AG10803 (cell line): Measurements from ENCODE around the gene ATG2A.

ENCODE experiments used
- DNase-seq: peaks from one replicate; pipeline ENCODE4 v3.0.0; 2010; ENCODE audit warnings: low read depth
- H3K4me3 ChIP-seq: 2 replicates; pipeline ENCODE4 v1.5.1; 2011; ENCODE audit warnings: mild to moderate bottlenecking, low read length, control low read depth
- CTCF ChIP-seq: conservative IDR thresholded peaks from 2 replicates; pipeline ENCODE4 v1.5.1; 2011; ENCODE audit warnings: mild to moderate bottlenecking, low read length, control low read depth, inconsistent platforms

Gene ATG2A

GRCh38 chr11:64902102-64902900, 14.7 kb downstream of the ATG2A start:
- H3K4me3 ChIP-seq, result no peak overlapping the region
- no peak for TF ChIP-seq CTCF
- no peak for DNase-seq

GRCh38 chr11:64900774-64901173, 16.2 kb downstream of the ATG2A start:
- TF ChIP-seq CTCF, result no peak
- H3K4me3 ChIP-seq, result no peak overlapping the region
- no peak for DNase-seq

GRCh38 chr11:64900263-64900678, 16.7 kb downstream of the ATG2A start:
- TF ChIP-seq CTCF, result no peak
- no peak for DNase-seq
- no peak overlapping the region for H3K4me3 ChIP-seq

- TF ChIP-seq CTCF, result no peak
- DNase-seq, result no peak
- H3K4me3 ChIP-seq, result no peak overlapping the region
These were observed 18.5 kb downstream of the ATG2A start for GRCh38 chr11:64898541-64898940.

- DNase-seq, result no peak
- H3K4me3 ChIP-seq, result no peak overlapping the region
- TF ChIP-seq CTCF, result no peak
These were observed 18.9 kb downstream of the ATG2A start for GRCh38 chr11:64898076-64898445.

GRCh38 chr11:64897381-64898075, 19.5 kb downstream of the ATG2A start:
- H3K4me3 ChIP-seq, result no peak overlapping the region
- no peak for TF ChIP-seq CTCF

GRCh38 chr11:64896448-64897022, 20.5 kb downstream of the ATG2A start:
- DNase-seq, result no peak
- TF ChIP-seq CTCF, result no peak
- H3K4me3 ChIP-seq, result no peak overlapping the region

More at GRCh38 chr11:64897381-64898075, 19.5 kb downstream of the ATG2A start:
- DNase-seq, result no peak
